DOHH2 (cell line): ENCODE data around the gene VTA1.

Source experiments
- CTCF ChIP-seq: fragments of 200-600 bp; sonication (generic); IDR thresholded peaks from one replicate; pipeline ENCODE4 v1.5.1; 2014; ENCODE audit warnings: antibody characterized with exemption, mild to moderate bottlenecking, low read depth, low read length; ENCODE audit not compliant: poor library complexity, severe bottlenecking
- EZH2phosphoT487 ChIP-seq: fragments of 200-600 bp; sonication (generic); IDR thresholded peaks from 2 replicates; pipeline ENCODE4 v1.6.1; 2017; ENCODE audit warnings: borderline replicate concordance, mild to moderate bottlenecking, antibody characterized with exemption, low read length, moderate library complexity, mixed read lengths

GRCh38 chr6:142165227-142165626 lies 18.2 kb downstream of the VTA1 start:
- no peak for TF ChIP-seq CTCF
- TF ChIP-seq EZH2phosphoT487 = no peak
